ACC112 (cell line): ENCODE measurements around the gene IDUA.
"Not testable (repeated sequence)": the region's sequence is repeated elsewhere in the genome, so short reads cannot be mapped to it uniquely, and the experiment has no call there.

Experiments
- H2AFZ ChIP-seq: fragments of 200-600 bp; sonication (generic); one replicate; pipeline ENCODE4 v1.6.0; 2017; ENCODE audit warnings: antibody characterized with exemption, low read length; ENCODE audit not compliant: unreplicated experiment
- H3K27ac ChIP-seq: fragments of 200-600 bp; sonication (generic); 2 replicates; pipeline ENCODE4 v1.5.1; 2014; ENCODE audit warnings: low read depth, mild to moderate bottlenecking, antibody characterized with exemption, low read length, moderate library complexity
- H3K27me3 ChIP-seq: fragments of 200-600 bp; sonication (generic); 2 replicates; pipeline ENCODE4 v1.6.1; 2014; ENCODE audit warnings: mild to moderate bottlenecking, antibody characterized with exemption, low read length, moderate library complexity, mixed read lengths; ENCODE audit not compliant: insufficient read depth
- H3K36me3 ChIP-seq: fragments of 200-600 bp; sonication (generic); 2 replicates; pipeline ENCODE4 v1.6.1; 2016; ENCODE audit warnings: mild to moderate bottlenecking, antibody characterized with exemption, low read length, moderate library complexity, mixed read lengths; ENCODE audit not compliant: insufficient read depth
- H3K4me1 ChIP-seq: fragments of 200-600 bp; sonication (generic); one replicate; pipeline ENCODE4 v1.6.1; 2016; ENCODE audit warnings: low read length, mixed read lengths; ENCODE audit not compliant: insufficient read depth, unreplicated experiment, control insufficient read depth
- H3K4me3 ChIP-seq: fragments of 200-600 bp; sonication (generic); 2 replicates; pipeline ENCODE4 v1.5.1; 2014; ENCODE audit warnings: mild to moderate bottlenecking, low read depth, low read length
- H3K79me2 ChIP-seq: fragments of 200-600 bp; sonication (generic); one replicate; pipeline ENCODE4 v1.6.0; 2016; ENCODE audit warnings: low read length; ENCODE audit not compliant: control insufficient read depth, unreplicated experiment, insufficient read depth

Gene IDUA

DNA sequence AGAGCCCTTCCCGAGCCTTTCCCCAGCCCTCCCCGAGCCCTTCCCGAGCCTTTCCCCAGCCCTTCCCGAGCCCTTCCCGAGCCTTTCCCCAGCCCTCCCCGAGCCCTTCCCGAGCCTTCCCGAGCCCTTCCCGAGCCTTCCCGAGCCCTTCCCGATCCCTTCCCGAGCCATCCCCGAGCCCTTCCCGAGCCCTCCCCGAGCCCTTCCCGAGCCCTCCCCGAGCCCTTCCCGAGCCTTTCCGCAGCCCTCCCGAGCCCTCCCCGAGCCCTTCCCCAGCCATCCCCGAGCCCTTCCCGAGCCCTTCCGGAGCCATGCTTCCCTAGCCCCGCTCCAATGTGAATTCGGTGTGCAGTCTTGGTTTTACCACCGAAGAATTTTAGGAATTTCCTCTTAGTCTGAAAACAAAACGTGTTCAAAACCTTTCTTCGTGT lies 59.8 kb downstream of the IDUA start:
- Histone ChIP-seq H3K4me3 (peak overlapping the region; percentile 32), H3K4me1 (peaks cover 35% of the 10 kb centered on the region), H2AFZ (peak overlapping the region; percentile 30)
- not testable (repeated sequence) for H3K27ac ChIP-seq, H3K79me2 ChIP-seq, H3K36me3 ChIP-seq, H3K27me3 ChIP-seq

- H3K27ac ChIP-seq: no peak overlapping the region
- no peaks in the 10 kb centered on the region for H3K79me2 ChIP-seq
- no peaks in the 10 kb centered on the region for H3K36me3 ChIP-seq
- peak overlapping the region; percentile 30 for H2AFZ ChIP-seq
- peaks cover 28% of the 10 kb centered on the region for H3K4me1 ChIP-seq
- H3K4me3 ChIP-seq: peak overlapping the region; percentile 32
- peaks cover 4% of the 10 kb centered on the region; the same call in 1 of the 2 replicates for H3K27me3 ChIP-seq
These were observed 60.5 kb downstream of the IDUA start for GRCh38 chr4:1047106-1047975.

DNA sequence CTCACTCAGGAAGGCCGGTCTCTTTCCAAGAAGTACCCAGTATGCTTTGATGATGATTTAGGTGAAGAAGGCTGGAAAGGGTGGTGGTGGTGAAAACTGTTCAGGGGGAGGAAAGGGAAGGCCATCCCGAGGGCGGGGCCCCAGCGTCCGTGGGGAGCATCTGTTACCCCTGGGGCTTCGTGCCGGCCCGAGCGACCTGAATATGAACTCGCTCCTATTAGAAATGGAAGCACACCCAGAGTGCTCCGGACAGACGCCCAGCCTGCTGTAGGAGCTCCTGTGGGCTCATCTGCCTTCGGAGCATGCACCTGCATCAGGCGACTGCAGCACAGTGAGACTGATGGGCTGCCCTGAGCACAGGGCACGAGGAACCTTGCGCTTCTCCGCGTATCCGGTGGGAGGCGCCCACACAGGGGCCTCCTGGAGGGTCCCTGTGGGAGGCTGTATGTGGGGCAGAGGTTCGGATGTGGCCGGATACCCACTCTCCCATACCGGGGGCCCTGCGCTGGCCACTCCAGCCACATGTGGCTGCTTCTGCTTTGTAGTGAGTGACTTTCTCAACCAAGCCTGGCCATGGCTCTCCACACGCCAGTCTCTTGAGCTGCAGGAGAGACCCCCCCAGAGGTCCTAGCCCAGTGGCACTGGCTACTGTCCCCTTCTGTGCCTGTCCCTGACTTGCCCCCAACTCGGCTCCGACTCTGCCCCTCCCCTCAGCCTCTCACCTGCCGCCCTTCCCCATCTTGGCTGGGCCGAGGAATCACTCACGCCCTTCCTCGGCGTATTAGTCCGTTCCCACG lies 61.3 kb downstream of the IDUA start:
- H3K27ac ChIP-seq: no peak overlapping the region
- no peak overlapping the region for H2AFZ ChIP-seq
- no peaks in the 10 kb centered on the region for H3K79me2 ChIP-seq
- no peaks in the 10 kb centered on the region for H3K36me3 ChIP-seq
- H3K4me3 ChIP-seq: no peak overlapping the region
- H3K27me3 ChIP-seq: peaks cover 13% of the 10 kb centered on the region
- peaks cover 29% of the 10 kb centered on the region for H3K4me1 ChIP-seq

DNA sequence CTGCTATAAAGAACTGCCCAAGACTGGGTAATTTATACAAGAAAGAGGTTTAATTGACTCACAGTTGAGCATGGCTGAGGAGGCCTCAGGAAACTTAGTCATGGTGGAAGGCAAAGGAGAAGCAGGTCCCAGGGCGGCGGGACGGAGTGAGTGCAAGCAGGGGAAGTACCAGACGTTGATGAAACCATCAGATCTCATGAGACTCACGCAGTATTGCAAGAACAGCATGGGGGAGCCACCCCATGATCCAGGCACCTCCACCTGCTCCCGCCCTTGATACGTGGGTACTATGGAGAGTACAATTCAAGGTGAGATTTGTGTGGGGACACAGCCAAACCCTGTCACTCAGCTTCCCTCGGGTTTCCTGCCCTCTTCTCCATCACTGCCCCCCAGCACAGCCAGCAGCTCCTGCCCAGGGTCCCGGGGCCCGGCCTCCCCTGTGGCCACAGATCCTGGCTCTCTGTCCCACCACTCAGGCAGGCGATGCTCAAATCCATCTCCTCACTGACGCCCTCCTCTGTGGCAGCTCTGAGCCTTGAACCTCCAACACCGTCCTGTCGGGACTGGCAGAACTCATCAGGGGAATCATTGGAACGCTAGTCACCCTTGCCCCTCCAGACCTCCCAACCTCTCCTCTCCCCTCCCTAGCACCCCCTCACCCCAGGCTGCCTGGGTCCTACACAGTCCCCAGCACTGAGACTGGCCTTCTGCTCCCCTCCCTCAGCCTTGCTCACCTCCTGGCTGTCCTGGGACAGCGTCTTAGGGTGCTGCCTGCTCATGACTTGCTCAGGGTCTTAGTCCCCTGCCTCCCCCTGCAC lies 62.1 kb downstream of the IDUA start:
- Histone ChIP-seq H3K4me3 (no peak overlapping the region), H3K36me3 (no peaks in the 10 kb centered on the region), H3K27ac (no peak overlapping the region), H3K27me3 (peaks cover 17% of the 10 kb centered on the region), H2AFZ (no peak overlapping the region), H3K4me1 (peaks cover 24% of the 10 kb centered on the region), H3K79me2 (no peaks in the 10 kb centered on the region)

GRCh38 chr4:1049591-1049905 lies 62.7 kb downstream of the IDUA start:
- H3K36me3 ChIP-seq: no peaks in the 10 kb centered on the region
- H3K79me2 ChIP-seq: no peaks in the 10 kb centered on the region
- peaks cover 17% of the 10 kb centered on the region for H3K27me3 ChIP-seq

GRCh38 chr4:1050486-1051213 lies 63.8 kb downstream of the IDUA start:
- H3K4me1 ChIP-seq: peaks cover 15% of the 10 kb centered on the region

More at GRCh38 chr4:1049591-1049905, 62.7 kb downstream of the IDUA start:
- Histone ChIP-seq H3K27ac (no peak overlapping the region), H2AFZ (no peak overlapping the region), H3K4me1 (peaks cover 19% of the 10 kb centered on the region), H3K4me3 (no peak overlapping the region)

DNA sequence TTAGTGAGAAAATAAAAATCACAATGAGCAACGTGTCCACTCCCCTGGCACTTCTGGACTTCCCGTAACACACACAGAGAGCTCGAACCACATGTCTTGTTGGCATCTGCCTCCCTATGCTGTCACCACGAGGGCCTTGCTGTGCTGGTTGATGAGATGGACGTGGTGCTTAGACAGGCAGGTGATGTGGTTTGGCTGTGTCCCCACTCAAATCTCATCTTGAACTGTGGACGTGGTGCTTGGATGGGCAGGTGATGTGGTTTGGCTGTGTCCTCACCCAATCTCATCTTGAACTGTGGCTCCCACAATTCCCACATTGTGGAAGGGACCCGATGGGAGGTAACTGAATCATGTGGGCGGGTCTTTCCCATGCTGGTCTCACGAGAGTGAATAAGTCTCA lies 64.6 kb downstream of the IDUA start:
- no peaks in the 10 kb centered on the region for H3K79me2 ChIP-seq
- H3K27ac ChIP-seq: no peak overlapping the region
- peaks cover 15% of the 10 kb centered on the region for H3K4me1 ChIP-seq
- no peaks in the 10 kb centered on the region for H3K36me3 ChIP-seq
- H3K27me3 ChIP-seq: peaks cover 17% of the 10 kb centered on the region
- no peak overlapping the region for H2AFZ ChIP-seq
- no peak overlapping the region for H3K4me3 ChIP-seq

More at GRCh38 chr4:1050486-1051213, 63.8 kb downstream of the IDUA start:
- Histone ChIP-seq H2AFZ (no peak overlapping the region), H3K36me3 (no peaks in the 10 kb centered on the region), H3K4me3 (no peak overlapping the region), H3K27ac (no peak overlapping the region), H3K79me2 (no peaks in the 10 kb centered on the region), H3K27me3 (peaks cover 17% of the 10 kb centered on the region)

DNA sequence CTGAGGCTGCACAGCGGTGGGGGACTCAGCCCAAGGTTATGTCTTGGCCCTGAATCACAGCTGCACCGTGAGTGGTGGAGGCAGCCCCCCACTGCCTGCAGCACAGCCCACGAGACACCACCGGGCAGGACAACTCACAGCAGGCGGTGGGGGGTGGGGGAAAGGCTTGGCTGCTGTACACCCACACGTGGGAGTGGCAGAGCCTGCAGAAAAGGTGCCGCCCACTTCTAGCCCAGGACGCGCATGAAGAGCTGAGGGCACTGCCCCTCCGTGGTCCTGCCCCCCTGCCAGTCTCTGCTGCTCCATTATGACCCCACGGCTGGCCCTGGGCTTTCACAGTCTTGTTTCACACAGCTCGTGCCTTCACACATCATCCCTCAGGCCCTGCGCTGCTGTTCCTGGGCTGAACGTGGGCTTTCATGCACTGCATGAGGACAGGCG lies 65.4 kb downstream of the IDUA start:
- Histone ChIP-seq H3K4me1 (peaks cover 10% of the 10 kb centered on the region), H3K79me2 (no peaks in the 10 kb centered on the region), H3K27ac (no peak overlapping the region), H3K36me3 (no peaks in the 10 kb centered on the region), H3K27me3 (peaks cover 17% of the 10 kb centered on the region), H3K4me3 (no peak overlapping the region), H2AFZ (no peak overlapping the region)

DNA sequence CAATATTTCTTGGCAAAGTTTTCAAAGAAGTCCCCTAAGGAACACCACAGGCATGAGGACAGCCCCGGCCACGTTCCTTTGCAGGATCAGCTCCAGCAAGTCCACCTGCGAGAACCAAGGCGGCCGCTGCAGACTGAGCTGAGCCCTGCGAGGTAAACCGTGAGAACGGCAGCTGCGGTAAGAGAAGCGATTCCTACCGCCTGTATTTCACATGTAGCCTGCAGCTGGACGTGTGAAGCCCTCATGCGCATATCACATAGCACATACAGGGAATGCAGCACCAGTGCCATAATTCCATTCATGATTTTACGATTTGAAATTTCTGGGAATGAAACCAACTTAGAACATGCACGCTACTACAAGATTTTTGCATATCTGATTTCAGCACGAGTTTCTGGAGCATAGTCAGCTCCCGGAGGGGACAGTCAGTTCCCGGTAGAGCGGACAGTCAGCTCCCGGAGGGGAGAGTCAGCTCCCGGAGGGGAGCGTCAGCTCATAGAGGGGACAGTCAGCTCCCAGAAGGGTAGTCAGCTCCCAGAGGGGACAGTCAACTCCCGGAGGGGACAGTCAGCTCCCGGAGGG lies 66.3 kb downstream of the IDUA start:
- H3K27ac ChIP-seq: no peak overlapping the region
- peaks cover 5% of the 10 kb centered on the region for H3K4me1 ChIP-seq
- H3K79me2 ChIP-seq: no peaks in the 10 kb centered on the region
- peaks cover 17% of the 10 kb centered on the region for H3K27me3 ChIP-seq
- H3K36me3 ChIP-seq: no peaks in the 10 kb centered on the region
- H2AFZ ChIP-seq: no peak overlapping the region
- H3K4me3 ChIP-seq: peak overlapping the region; percentile 44
